GM23338 (cell line): ENCODE data around the gene MMD.

ENCODE experiments used
- CREB1 ChIP-seq: fragments of 250-450 bp; sonication (Bioruptor Pico); IDR thresholded peaks from 2 replicates; pipeline ENCODE4 v1.5.0; 2020; ENCODE audit warnings: low read depth, mild to moderate bottlenecking, moderate library complexity
- CTCF ChIP-seq, 2 experiments: fragments of 200-600 bp in 1 of 2; sonication (generic) in 1 of 2; conservative IDR thresholded peaks; 2 replicates each; pipeline versions ENCODE4 v1.5.1 to v1.6.1; 2016 to 2017; ENCODE audit warnings: antibody characterized with exemption in 2 of 2, low read depth in 2 of 2, mild to moderate bottlenecking in 2 of 2, moderate library complexity in 1 of 2
- EZH2 ChIP-seq: fragments of 200-600 bp; sonication (generic); IDR thresholded peaks from one replicate; pipeline ENCODE4 v1.8.0; 2017; ENCODE audit warnings: antibody characterized with exemption, mild to moderate bottlenecking, low read depth; ENCODE audit not compliant: unreplicated experiment
- EZH2phosphoT487 ChIP-seq: fragments of 200-600 bp; sonication (generic); IDR thresholded peaks from one replicate; pipeline ENCODE4 v1.8.1; 2018; ENCODE audit warnings: antibody characterized with exemption; ENCODE audit not compliant: unreplicated experiment
- JUNB ChIP-seq: IDR thresholded peaks from one replicate; pipeline ENCODE4 v1.6.1; 2016; ENCODE audit warnings: antibody characterized with exemption; ENCODE audit not compliant: unreplicated experiment
- NANOG ChIP-seq: IDR thresholded peaks from 2 replicates; pipeline ENCODE4 v1.6.1; 2016; ENCODE audit warnings: antibody characterized with exemption, borderline replicate concordance
- POLR2AphosphoS5 ChIP-seq: IDR thresholded peaks from 2 replicates; pipeline ENCODE4 v1.6.1; 2016; ENCODE audit warnings: antibody characterized with exemption, low read depth
- REST ChIP-seq: IDR thresholded peaks from one replicate; pipeline ENCODE4 v1.6.1; 2018; ENCODE audit warnings: antibody characterized with exemption; ENCODE audit not compliant: unreplicated experiment
- STAT1 ChIP-seq: IDR thresholded peaks from one replicate; pipeline ENCODE4 v1.6.1; 2016; ENCODE audit warnings: antibody characterized with exemption; ENCODE audit not compliant: unreplicated experiment
- ZNF114 ChIP-seq: fragments of 250-450 bp; sonication (Bioruptor Pico); IDR thresholded peaks from 2 replicates; pipeline ENCODE4 v1.5.0; 2020; ENCODE audit warnings: mild to moderate bottlenecking, moderate library complexity
- ZNF462 ChIP-seq: fragments of 250-450 bp; sonication (Bioruptor Pico); IDR thresholded peaks from 2 replicates; pipeline ENCODE4 v1.5.0; 2020; ENCODE audit warnings: mild to moderate bottlenecking, moderate library complexity
- TF ChIP-seq, protein P1 (sequence below): IDR thresholded peaks from 2 replicates; pipeline ENCODE4 v1.6.1; 2016; ENCODE audit warnings: antibody characterized with exemption

DNA sequence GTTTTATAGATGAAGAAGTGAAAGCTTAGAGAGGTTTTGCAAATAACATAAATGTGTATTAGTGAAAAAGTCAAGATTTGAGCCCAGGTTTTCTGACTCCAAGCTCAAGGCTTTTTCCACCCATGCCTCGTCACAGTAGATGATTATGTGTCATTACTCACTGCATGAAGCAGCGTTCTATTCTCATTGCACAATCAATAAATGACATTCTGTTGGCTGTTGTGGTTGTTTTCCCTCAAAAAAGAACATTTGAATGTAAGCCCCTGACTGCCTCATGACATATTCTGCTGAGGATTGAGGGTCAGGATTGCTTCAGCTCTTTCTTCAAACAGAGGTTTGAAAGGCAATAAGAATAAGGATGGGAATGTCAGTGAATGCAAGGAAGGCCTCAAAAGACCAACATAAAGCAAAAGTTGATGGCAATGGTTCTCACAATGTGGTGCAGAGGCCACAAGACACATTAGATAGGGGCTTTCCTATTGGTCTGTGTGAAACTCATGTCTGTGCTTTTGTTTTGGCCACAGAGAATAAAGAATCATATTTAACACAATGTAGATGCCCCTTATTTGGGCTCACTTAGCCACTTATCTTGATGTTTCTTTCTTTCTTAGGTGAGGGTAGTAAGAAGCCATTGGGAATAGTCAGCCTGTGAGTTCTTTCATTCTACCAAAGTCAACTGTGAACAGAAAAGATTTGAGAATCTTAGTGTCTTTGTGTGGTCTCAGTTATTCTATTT, 5.4 kb upstream of the MMD start:
- TF ChIP-seq POLR2AphosphoS5: no peak
- TF ChIP-seq EZH2phosphoT487: no peak
- no peak for TF ChIP-seq CTCF (conservative IDR thresholded peaks at IDR 0.05; ENCODE audit: low read depth in 2 of 2)
- no peak for TF ChIP-seq EZH2
- no peak for TF ChIP-seq CREB1 (CRISPR knock-in tag)
- TF ChIP-seq REST: no peak
- TF ChIP-seq, protein P1, sequence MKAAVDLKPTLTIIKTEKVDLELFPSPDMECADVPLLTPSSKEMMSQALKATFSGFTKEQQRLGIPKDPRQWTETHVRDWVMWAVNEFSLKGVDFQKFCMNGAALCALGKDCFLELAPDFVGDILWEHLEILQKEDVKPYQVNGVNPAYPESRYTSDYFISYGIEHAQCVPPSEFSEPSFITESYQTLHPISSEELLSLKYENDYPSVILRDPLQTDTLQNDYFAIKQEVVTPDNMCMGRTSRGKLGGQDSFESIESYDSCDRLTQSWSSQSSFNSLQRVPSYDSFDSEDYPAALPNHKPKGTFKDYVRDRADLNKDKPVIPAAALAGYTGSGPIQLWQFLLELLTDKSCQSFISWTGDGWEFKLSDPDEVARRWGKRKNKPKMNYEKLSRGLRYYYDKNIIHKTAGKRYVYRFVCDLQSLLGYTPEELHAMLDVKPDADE: no peak
- no peak for TF ChIP-seq ZNF114 (CRISPR knock-in tag)
- TF ChIP-seq JUNB: no peak
- TF ChIP-seq STAT1: no peak
- TF ChIP-seq NANOG: no peak
- TF ChIP-seq ZNF462 (CRISPR knock-in tag): no peak
